Muscle layer of colon (tissue), 2 donors: Measurements from ENCODE around the gene CLEC4G.

Experiments
- H3K27ac ChIP-seq: one replicate; pipeline ENCODE4 v1.7.0; 2013; ENCODE audit warnings: low read depth, mild to moderate bottlenecking, low read length, moderate library complexity
- H3K27me3 ChIP-seq, 2 donors: one replicate each; pipeline ENCODE4 v1.7.0; 2013; ENCODE audit warnings: low read length in 2 of 2, mild to moderate bottlenecking in 2 of 2; ENCODE audit not compliant: insufficient read depth in 2 of 2, control insufficient read depth in 1 of 2
- H3K36me3 ChIP-seq: one replicate; pipeline ENCODE4 v1.7.0; 2013; ENCODE audit warnings: mild to moderate bottlenecking, low read length; ENCODE audit not compliant: insufficient read depth
- H3K4me1 ChIP-seq: one replicate; pipeline ENCODE4 v1.7.0; 2013; ENCODE audit warnings: mild to moderate bottlenecking, low read length; ENCODE audit not compliant: insufficient read depth
- H3K4me3 ChIP-seq, 2 donors: one replicate each; pipeline ENCODE4 v1.7.0; 2013; ENCODE audit warnings: low read length in 2 of 2, low read depth in 1 of 2, mild to moderate bottlenecking in 1 of 2, moderate library complexity in 1 of 2
- H3K9ac ChIP-seq: one replicate; pipeline ENCODE4 v1.7.0; 2013; ENCODE audit warnings: low read length
- H3K9me3 ChIP-seq: one replicate; pipeline ENCODE4 v1.7.0; 2013; ENCODE audit warnings: mild to moderate bottlenecking, low read length
- donor health status: abdominal sarcoma.
- donor health status: Adenocarcinoma of cecum.

The CLEC4G gene

DNA sequence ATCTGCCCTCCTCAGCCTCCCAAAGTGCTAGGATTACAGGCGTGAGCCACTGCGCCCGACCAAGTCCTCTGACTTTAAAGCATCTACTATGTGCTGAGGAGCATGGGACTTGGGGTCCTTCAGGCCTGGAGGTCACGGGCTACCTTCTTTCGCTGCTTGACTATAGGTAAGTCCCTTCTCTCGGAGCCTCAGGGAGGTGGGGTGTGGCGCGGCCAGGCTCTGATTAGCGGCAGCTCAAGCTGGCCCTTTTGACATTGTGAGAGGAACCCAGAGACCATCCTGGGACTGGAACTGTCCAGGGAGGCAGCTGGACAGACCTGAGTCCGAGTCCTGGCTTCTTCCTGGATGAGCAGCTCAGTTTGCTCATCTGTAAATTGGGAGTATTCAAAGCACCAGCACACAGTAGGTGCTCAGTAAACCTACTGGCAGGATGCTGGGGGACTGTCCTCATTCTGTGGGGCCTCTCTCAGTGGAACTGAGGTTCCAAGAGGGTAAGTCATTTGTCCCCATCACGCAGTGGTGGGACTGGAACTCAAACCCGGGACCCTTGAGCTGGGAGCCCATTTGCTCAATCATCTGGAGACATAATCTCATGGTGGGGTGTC, 30.8 kb downstream of the CLEC4G start:
- peaks cover 0 to 32% of the 10 kb centered on the region in 2 donors for H3K27me3 ChIP-seq
- no peak overlapping the region for H3K4me3 ChIP-seq
- H3K36me3 ChIP-seq, result no peaks in the 10 kb centered on the region
- H3K9me3 ChIP-seq, result no peaks in the 10 kb centered on the region
- no peak overlapping the region for H3K27ac ChIP-seq
- H3K4me1 ChIP-seq, result no peaks in the 10 kb centered on the region
- H3K9ac ChIP-seq, result no peak overlapping the region

GRCh38 chr19:7699417-7700401, 32.2 kb downstream of the CLEC4G start:
- H3K27me3 ChIP-seq, result peaks cover 0 to 32% of the 10 kb centered on the region in 2 donors
- no peak overlapping the region for H3K4me3 ChIP-seq

GRCh38 chr19:7699003-7699402, 32.9 kb downstream of the CLEC4G start:
- H3K36me3 ChIP-seq, result no peaks in the 10 kb centered on the region
- H3K27ac ChIP-seq, result no peak overlapping the region
- H3K9ac ChIP-seq, result no peak overlapping the region
- H3K9me3 ChIP-seq, result no peaks in the 10 kb centered on the region
- H3K4me1 ChIP-seq, result no peaks in the 10 kb centered on the region
- peaks cover 0 to 32% of the 10 kb centered on the region in 2 donors for H3K27me3 ChIP-seq
- no peak overlapping the region for H3K4me3 ChIP-seq

More at GRCh38 chr19:7699417-7700401, 32.2 kb downstream of the CLEC4G start:
- Histone ChIP-seq H3K9ac (no peak overlapping the region), H3K4me1 (no peaks in the 10 kb centered on the region), H3K9me3 (no peaks in the 10 kb centered on the region), H3K36me3 (no peaks in the 10 kb centered on the region), H3K27ac (no peak overlapping the region)

DNA sequence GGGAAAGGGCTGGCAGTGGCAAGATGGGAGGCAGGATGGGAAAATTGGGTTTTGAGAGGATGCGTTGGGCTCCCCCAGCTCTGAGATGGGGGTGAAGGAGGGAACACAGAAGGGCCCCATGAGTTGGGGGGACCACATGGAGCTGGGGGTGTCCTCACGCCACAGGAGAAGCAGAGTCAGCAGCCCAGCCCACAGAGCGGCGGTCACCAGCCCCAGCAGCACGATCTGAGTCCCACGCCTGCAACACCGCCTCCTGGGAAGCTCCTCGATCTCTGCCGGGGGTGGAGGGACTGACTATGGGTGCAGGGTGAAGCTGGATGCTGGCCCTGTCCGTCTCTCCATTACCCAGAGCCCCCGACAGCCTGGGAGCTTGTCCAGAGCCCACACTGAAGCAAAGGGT, 33.3 kb downstream of the CLEC4G start:
- no peak overlapping the region for H3K4me3 ChIP-seq
- H3K9ac ChIP-seq, result no peak overlapping the region
- no peaks in the 10 kb centered on the region for H3K4me1 ChIP-seq
- no peaks in the 10 kb centered on the region for H3K9me3 ChIP-seq
- no peaks in the 10 kb centered on the region for H3K36me3 ChIP-seq
- no peak overlapping the region for H3K27ac ChIP-seq
- peaks cover 0 to 32% of the 10 kb centered on the region in 2 donors for H3K27me3 ChIP-seq

- H3K4me1 ChIP-seq, result no peaks in the 10 kb centered on the region
- no peak overlapping the region for H3K4me3 ChIP-seq
- no peaks in the 10 kb centered on the region for H3K9me3 ChIP-seq
- no peak overlapping the region for H3K9ac ChIP-seq
- no peak overlapping the region for H3K27ac ChIP-seq
- H3K27me3 ChIP-seq, result peaks cover 0 to 32% of the 10 kb centered on the region in 2 donors
- no peaks in the 10 kb centered on the region for H3K36me3 ChIP-seq
Observed at GRCh38 chr19:7697721-7698287, 34.1 kb downstream of the CLEC4G start.

DNA sequence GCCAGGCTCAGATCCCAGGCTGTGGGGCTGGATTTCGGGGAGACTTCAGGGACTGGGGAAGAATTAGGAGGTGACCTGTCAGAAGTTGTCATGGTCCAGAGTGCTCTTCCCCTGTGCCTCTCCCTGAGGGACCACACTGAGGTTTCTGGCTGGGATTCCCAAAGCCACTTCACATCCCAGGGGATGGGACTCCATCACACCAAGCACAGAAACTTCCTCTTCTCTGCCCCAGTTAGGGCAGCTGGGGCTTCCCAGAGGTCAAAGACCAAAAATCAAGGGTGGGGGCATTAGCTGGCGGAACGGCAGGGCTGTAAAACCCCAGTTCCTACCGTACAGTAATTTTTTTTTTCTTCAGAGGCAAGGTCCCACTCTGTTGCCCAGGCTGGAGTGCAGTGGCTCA, 37.4 kb downstream of the CLEC4G start:
- H3K4me1 ChIP-seq, result no peaks in the 10 kb centered on the region
- no peak overlapping the region for H3K4me3 ChIP-seq
- H3K27me3 ChIP-seq, result peaks cover 0 to 25% of the 10 kb centered on the region in 2 donors
- no peaks in the 10 kb centered on the region for H3K36me3 ChIP-seq
- no peak overlapping the region for H3K27ac ChIP-seq
- no peaks in the 10 kb centered on the region for H3K9me3 ChIP-seq
- H3K9ac ChIP-seq, result no peak overlapping the region

GRCh38 chr19:7692417-7693088, 39.4 kb downstream of the CLEC4G start:
- no peaks in the 10 kb centered on the region for H3K9me3 ChIP-seq
- no peaks in the 10 kb centered on the region for H3K36me3 ChIP-seq
- peaks cover 0 to 15% of the 10 kb centered on the region in 2 donors for H3K27me3 ChIP-seq
- H3K4me3 ChIP-seq, result no peak overlapping the region
- no peaks in the 10 kb centered on the region for H3K4me1 ChIP-seq
- H3K9ac ChIP-seq, result no peak overlapping the region
- H3K27ac ChIP-seq, result no peak overlapping the region

DNA sequence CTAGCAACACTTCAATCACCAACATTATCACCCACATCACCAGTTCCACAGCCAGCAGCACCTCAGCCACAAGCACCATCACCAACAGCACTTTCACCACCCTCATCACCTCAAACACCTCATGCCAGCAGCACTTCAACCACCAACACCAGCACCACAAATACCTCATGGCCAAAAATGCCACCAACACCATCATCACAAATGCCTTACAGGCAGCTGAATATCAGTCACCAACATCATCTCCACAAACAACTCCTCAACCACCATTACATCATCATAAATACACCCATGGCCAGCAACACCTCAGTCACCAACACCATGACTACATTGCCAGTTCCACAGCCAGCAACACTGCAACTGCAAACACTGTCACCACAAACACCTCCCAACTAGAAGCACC, 40.4 kb downstream of the CLEC4G start:
- H3K9me3 ChIP-seq, result no peaks in the 10 kb centered on the region
- no peak overlapping the region for H3K27ac ChIP-seq
- no peaks in the 10 kb centered on the region for H3K36me3 ChIP-seq
- H3K9ac ChIP-seq, result no peak overlapping the region
- peaks cover 0 to 15% of the 10 kb centered on the region in 2 donors for H3K27me3 ChIP-seq
- H3K4me1 ChIP-seq, result no peaks in the 10 kb centered on the region
- no peak overlapping the region for H3K4me3 ChIP-seq

DNA sequence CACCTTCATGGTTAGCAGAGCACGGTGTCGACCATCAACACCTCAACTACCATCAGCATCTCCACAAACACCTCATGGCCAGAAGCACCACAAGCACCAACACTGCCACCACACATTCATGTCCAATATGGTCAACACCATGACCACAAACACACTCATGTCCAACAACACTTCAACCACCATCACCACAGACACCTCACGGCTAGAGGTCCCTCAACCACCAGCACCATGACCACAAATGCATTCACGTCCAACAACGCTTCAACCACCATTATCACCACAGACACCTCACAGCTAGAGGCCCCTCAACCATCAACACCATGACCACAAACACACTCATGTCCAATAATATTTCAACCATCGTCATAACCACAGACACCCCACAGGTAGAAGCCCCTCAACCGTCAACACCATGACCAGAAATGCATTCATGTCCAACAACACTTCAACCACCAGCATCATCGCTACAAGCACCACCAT, 41.1 kb downstream of the CLEC4G start:
- Histone ChIP-seq H3K9me3 (no peaks in the 10 kb centered on the region), H3K36me3 (no peaks in the 10 kb centered on the region)

DNA sequence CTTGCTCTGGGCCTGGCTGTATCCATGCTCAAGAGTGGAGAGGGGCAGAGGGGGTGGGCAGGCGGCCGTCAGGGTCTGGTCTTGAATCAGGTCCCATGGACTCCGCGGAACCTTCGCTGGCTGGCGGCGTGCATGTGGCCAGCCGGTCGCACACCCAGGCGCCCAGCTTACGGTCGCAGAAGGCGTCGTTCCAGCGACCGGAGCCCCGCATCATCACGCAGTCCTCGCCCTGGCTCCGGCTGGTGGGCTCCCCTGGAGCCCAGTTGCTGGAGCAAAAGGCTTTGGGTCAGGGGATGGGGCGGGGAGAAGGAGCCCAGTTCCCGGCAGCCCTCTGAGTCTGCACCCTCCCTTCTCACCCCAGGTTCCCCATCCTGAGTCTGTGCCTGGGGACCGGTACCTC, 42.7 kb downstream of the CLEC4G start:
- Histone ChIP-seq H3K27ac (no peak overlapping the region), H3K9me3 (no peaks in the 10 kb centered on the region), H3K36me3 (no peaks in the 10 kb centered on the region), H3K9ac (no peak overlapping the region), H3K4me1 (no peaks in the 10 kb centered on the region), H3K4me3 (no peak overlapping the region), H3K27me3 (peaks cover 0 to 15% of the 10 kb centered on the region in 2 donors)

More for the DNA sequence above, 41.1 kb downstream of the CLEC4G start:
- H3K27ac ChIP-seq, result no peak overlapping the region
- no peak overlapping the region for H3K4me3 ChIP-seq
- no peaks in the 10 kb centered on the region for H3K4me1 ChIP-seq
- H3K9ac ChIP-seq, result no peak overlapping the region
- H3K27me3 ChIP-seq, result peaks cover 0 to 15% of the 10 kb centered on the region in 2 donors

DNA sequence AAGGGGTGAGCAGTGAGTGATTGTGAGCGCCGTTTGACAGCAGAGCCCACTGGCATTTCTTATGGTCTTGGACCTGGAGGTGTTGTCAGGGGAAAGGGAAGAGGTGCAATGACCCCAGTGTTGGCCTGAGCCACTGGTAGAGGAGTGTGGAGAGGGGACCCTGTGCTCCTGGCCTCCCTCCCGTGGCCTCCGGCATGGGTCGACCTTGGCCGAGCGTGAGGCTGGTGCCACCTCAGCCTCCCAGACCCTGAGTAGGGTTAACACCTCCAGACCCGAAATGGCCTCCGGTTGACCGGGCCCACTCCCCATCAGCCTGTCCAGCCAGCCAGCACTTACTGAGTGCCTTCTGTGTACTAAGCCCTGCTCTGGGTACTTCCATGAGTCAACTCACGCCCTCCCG, 44.7 kb downstream of the CLEC4G start:
- Histone ChIP-seq H3K27ac (no peak overlapping the region), H3K4me1 (peaks cover under 1% of the 10 kb centered on the region), H3K9ac (no peak overlapping the region), H3K4me3 (no peak overlapping the region), H3K36me3 (peaks cover 5% of the 10 kb centered on the region), H3K27me3 (peaks cover 0 to 15% of the 10 kb centered on the region in 2 donors), H3K9me3 (no peaks in the 10 kb centered on the region)
